NCI-H446 (cell line): ENCODE measurements around the gene SSR1.
"Not testable (repeated sequence)": the region's sequence is repeated elsewhere in the genome, so short reads cannot be mapped to it uniquely, and the experiment has no call there.

ENCODE experiments used
- DNase-seq, 2 experiments: peaks; one replicate each; lab custom pipeline; 2025; lab: John Stamatoyannopoulos, UW

Gene SSR1

GRCh38 chr6:7317538-7317937, 4.5 kb upstream of the SSR1 start:
- no peak for DNase-seq

GRCh38 chr6:7316658-7317533, 3.9 kb upstream of the SSR1 start:
- DNase-seq: no peak

GRCh38 chr6:7315948-7316365, 3.0 kb upstream of the SSR1 start:
- DNase-seq: no peak

- DNase-seq: not testable (repeated sequence)
Observed at GRCh38 chr6:7315087-7315947, 2.3 kb upstream of the SSR1 start.

- no peak for DNase-seq
Observed at GRCh38 chr6:7314414-7314813, 1.4 kb upstream of the SSR1 start.

- DNase-seq: no peak
Observed at GRCh38 chr6:7313505-7314165, 636 bp upstream of the SSR1 start.

- no peak for DNase-seq
Observed at GRCh38 chr6:7311917-7312615, 933 bp downstream of the SSR1 start.

- DNase-seq: no peak
Observed at GRCh38 chr6:7311176-7311575, 1.8 kb downstream of the SSR1 start.

- DNase-seq: no peak
Observed at GRCh38 chr6:7309050-7309449, 3.9 kb downstream of the SSR1 start.

GRCh38 chr6:7307533-7307932, 5.5 kb downstream of the SSR1 start:
- no peak for DNase-seq

- DNase-seq: no peak
Observed at GRCh38 chr6:7304821-7305220, 8.2 kb downstream of the SSR1 start.

GRCh38 chr6:7301702-7302101, 11.3 kb downstream of the SSR1 start:
- DNase-seq: no peak

- DNase-seq: no peak
Observed at GRCh38 chr6:7300926-7301325, 12.1 kb downstream of the SSR1 start.

- no peak for DNase-seq
Observed at GRCh38 chr6:7298113-7298512, 14.9 kb downstream of the SSR1 start.

GRCh38 chr6:7296602-7297001, 16.4 kb downstream of the SSR1 start:
- DNase-seq: no peak

- DNase-seq: no peak
Observed at GRCh38 chr6:7295916-7296315, 17.1 kb downstream of the SSR1 start.

- no peak for DNase-seq
Observed at GRCh38 chr6:7292596-7293255, 20.3 kb downstream of the SSR1 start.

- no peak for DNase-seq
Observed at GRCh38 chr6:7290079-7290478, 22.9 kb downstream of the SSR1 start.

- DNase-seq: no peak
Observed at GRCh38 chr6:7285416-7285815, 27.6 kb downstream of the SSR1 start.

- DNase-seq: no peak
Observed at GRCh38 chr6:7283676-7284075, 29.3 kb downstream of the SSR1 start.
